ENCODE data around the gene RNF150.

- TF ChIP-seq RAD21 (conservative IDR thresholded peaks at IDR 0.05 in 1 of 2, IDR thresholded peaks at IDR 0.05 in 1 of 2) (no peak), POLR2A (IDR thresholded peaks at IDR 0.05; ENCODE audit: low read length) (no peak), USF2 (IDR thresholded peaks at IDR 0.05) (no peak), JUNB (IDR thresholded peaks at IDR 0.05) (no peak), SREBF2 (IDR thresholded peaks at IDR 0.05) (no peak), MAFK (IDR thresholded peaks at IDR 0.05; ENCODE audit: partially characterized antibody) (no peak), CTCF (IDR thresholded peaks at IDR 0.05) (no peak), HOXB5 (CRISPR knock-in tag; IDR thresholded peaks at IDR 0.05) (no peak), JUN (IDR thresholded peaks at IDR 0.05) (no peak)
Measured at GRCh38 chr4:141169391-141169790, 36.1 kb upstream of the RNF150 start.

Data from A549 (cell line).